ENCODE data around the gene TRAPPC10. TPM values are rescaled to one million over a fixed set of nuclear protein-coding genes. Genes with fewer than 3 reads are reported as not detected.

Gene TRAPPC10
- total RNA-seq, 1 experiment from 2014 or later: 31.5 TPM

- no peak overlapping the region for H3K4me3 ChIP-seq (replicated peaks in 1 of 2; ENCODE audit: low read depth in 1 of 2, low read length in 2 of 2)
- H4K20me1 ChIP-seq (ENCODE audit: insufficient read depth): no peaks in the 10 kb centered on the region
- H3K4me2 ChIP-seq (ENCODE audit: low read length): no peak overlapping the region
- no peaks in the 10 kb centered on the region for H3K27me3 ChIP-seq (ENCODE audit: insufficient read depth, low read length)
- H3K79me2 ChIP-seq (ENCODE audit: insufficient read depth, low read length): no peaks in the 10 kb centered on the region
- H3K36me3 ChIP-seq (ENCODE audit: control insufficient read depth in 1 of 2, insufficient read depth in 2 of 2, low read length in 2 of 2): no peaks in the 10 kb centered on the region
- ChIA-PET CTCF (no interaction called here), POLR2A (no interaction called here), RAD21 (ENCODE audit: low non-redundant PET in 1 of 2, low total read pairs in 2 of 2, uncharacterized antibody in 2 of 2, unreplicated experiment in 2 of 2) (no interaction called here)
- no peak overlapping the region for H3K27ac ChIP-seq (ENCODE audit: low read depth, low read length)
- TF ChIP-seq FOSL1 (IDR thresholded peaks at IDR 0.05; ENCODE audit: low read depth) (no peak), SIN3A (IDR thresholded peaks at IDR 0.05; ENCODE audit: low read depth) (no peak), SP1 (IDR thresholded peaks at IDR 0.05; ENCODE audit: low read depth) (no peak), POLR2A (IDR thresholded peaks at IDR 0.05; ENCODE audit: borderline replicate concordance, extremely low read depth, insufficient read depth, insufficient read length) (no peak), RAD21 (IDR thresholded peaks at IDR 0.05; ENCODE audit: low read depth) (no peak), ZFX (IDR thresholded peaks at IDR 0.05) (no peak), EZH2 (IDR thresholded peaks at IDR 0.05) (no peak), MAX (IDR thresholded peaks at IDR 0.05) (no peak), EZH2phosphoT487 (IDR thresholded peaks at IDR 0.05; ENCODE audit: borderline replicate concordance) (no peak), ZBTB33 (IDR thresholded peaks at IDR 0.05; ENCODE audit: extremely low read depth, insufficient replicate concordance, low read length) (no peak), REST (IDR thresholded peaks at IDR 0.05; ENCODE audit: low read depth) (no peak), POLR2AphosphoS5 (IDR thresholded peaks at IDR 0.05; ENCODE audit: low read depth, low read length) (no peak), JUND (IDR thresholded peaks at IDR 0.05) (no peak), ATF3 (IDR thresholded peaks at IDR 0.05) (no peak), CEBPB (IDR thresholded peaks at IDR 0.05; ENCODE audit: low read depth) (no peak), ELF1 (IDR thresholded peaks at IDR 0.05; ENCODE audit: borderline replicate concordance, low read depth) (no peak), ZNF274 (IDR thresholded peaks at IDR 0.05; ENCODE audit: low read depth, low read length) (no peak), TCF7L2 (IDR thresholded peaks at IDR 0.05; ENCODE audit: borderline replicate concordance, extremely low read depth, insufficient read depth, insufficient read length) (no peak), CTCF (IDR thresholded peaks at IDR 0.05 in 2 of 3, conservative IDR thresholded peaks at IDR 0.05 in 1 of 3; ENCODE audit: borderline replicate concordance in 1 of 3, insufficient read depth in 1 of 3, low read depth in 2 of 3, low read length in 2 of 3) (no peak)
- H3K9me2 ChIP-seq (ENCODE audit: insufficient read depth): no peaks in the 10 kb centered on the region
- H3K4me1 ChIP-seq (ENCODE audit: control insufficient read depth in 1 of 2, insufficient read depth in 2 of 2, low read length in 2 of 2): no peaks in the 10 kb centered on the region
- intact Hi-C loops (cut with micrococcal nuclease): no loop called here
- no peak for ATAC-seq
- no peaks in the 10 kb centered on the region for H3K9me3 ChIP-seq (ENCODE audit: control insufficient read depth in 1 of 2, insufficient read depth in 1 of 2, low read depth in 1 of 2, low read length in 2 of 2)
- no peak for DNase-seq (ENCODE audit: low read depth, low spot score)
- no peak overlapping the region for H3K9ac ChIP-seq (ENCODE audit: low read length)
- H2AFZ ChIP-seq (ENCODE audit: low read depth, low read length, poor library complexity, severe bottlenecking): no peak overlapping the region
- BruUV-seq (replicated peaks): no TSS peak
These were observed 23.4 kb upstream of the TRAPPC10 start for GRCh38 chr21:43988506-43989230.
